GM19395 (cell line): ENCODE measurements around the gene KPNA5.
"Not testable (repeated sequence)": the region's sequence is repeated elsewhere in the genome, so short reads cannot be mapped to it uniquely, and the experiment has no call there.

Experiments
- ATAC-seq: cut with Tn5 transposase; IDR thresholded peaks from one replicate; pipeline ENCODE4 v1.9.1; 2021; ENCODE audit warnings: mild to moderate bottlenecking, moderate library complexity; ENCODE audit not compliant: unreplicated experiment

Gene KPNA5

DNA sequence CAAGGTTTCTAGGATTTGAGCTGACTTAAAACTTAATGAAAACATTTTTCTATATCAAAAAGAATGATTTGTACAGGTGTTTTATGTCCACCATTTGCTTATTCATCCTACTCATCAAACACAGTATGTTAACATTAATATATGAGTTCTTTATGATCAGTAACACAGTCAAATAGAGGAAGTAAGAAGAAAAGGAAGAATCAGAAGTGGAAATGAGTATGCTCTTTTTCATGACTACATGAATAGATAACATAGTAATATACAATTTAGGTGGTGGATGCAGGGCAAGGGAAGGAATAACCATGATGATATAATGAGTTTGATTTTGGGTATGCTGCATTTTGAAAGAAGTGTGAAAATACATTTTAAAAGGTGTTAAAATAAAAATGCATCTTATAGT is 16.5 kb downstream of the KPNA5 start:
- ATAC-seq: no peak

DNA sequence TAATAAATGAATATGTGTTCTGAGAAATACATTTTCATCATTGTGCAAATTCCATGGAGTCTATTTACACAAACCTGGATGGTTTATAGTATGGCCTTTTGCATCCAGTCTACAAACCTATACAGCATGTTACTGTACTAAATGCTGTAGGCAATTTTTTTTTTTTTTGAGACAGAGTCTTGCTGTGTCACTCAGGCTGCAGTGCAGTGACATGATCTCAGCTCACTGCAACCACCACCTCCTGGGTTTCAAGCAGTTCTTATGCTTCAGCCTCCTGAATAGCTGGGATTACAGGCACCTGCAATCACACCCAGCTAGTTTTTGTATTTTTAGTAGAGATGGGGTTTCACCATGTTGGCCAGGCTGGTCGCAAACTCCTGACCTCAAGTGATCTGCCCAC is 22.9 kb downstream of the KPNA5 start:
- not testable (repeated sequence) for ATAC-seq

DNA sequence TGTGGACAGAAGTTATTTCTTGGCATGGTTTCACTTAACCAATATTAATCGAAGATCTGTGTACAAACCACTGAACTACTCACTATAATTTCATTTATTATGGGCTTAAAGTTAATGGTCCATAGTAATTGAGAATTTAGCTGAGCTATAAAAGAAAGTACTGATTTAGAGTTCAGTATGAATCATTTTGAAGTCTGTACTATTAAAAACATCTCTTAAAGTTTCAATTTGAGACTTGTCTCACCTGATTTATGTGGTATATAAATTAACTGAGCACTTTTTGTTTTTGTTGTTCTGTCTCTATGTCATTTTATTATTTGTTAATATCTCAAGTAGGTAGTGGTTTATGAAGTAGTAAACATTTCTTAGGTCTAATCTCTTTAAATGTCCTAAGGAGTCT is 24.9 kb downstream of the KPNA5 start:
- no peak for ATAC-seq

DNA sequence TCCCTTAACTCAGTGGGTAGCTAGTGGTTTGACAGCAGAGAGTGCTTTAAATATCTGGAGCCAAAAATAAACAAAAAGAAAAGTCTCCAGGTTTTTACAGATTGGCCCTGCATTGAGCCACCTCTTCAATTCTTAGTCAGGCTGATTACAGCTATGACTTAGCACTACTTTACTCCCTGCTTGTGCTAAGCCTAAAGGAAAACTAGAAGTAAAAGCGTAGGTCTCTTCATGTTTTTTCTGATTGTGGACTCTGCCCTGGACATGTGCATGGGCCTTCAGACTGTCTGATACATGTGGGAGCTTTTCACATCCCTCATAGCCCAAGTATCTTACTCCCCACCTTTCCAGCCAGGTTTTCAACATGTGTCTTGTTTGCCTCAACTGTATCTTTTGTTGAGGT is 33.3 kb downstream of the KPNA5 start:
- no peak for ATAC-seq

DNA sequence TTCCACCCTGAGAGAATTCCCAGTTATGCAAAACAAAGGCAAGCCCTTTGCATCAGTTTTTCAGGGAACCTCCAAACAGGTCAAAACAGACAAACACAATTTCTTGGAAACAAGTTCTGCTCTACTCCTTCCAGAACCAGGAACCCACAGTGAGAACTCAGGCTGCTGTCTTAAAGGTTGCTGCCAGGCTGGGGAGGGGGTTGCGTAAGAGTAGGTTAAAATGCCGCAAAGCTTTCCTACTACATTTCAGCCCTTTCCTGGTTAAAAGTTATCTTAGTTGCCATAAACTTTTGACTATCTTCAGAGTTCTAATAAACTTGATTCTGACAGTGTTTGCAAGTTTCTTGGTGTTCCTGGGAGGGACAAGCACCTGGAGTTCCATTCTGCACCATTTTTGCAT is 33.8 kb downstream of the KPNA5 start:
- no peak for ATAC-seq

DNA sequence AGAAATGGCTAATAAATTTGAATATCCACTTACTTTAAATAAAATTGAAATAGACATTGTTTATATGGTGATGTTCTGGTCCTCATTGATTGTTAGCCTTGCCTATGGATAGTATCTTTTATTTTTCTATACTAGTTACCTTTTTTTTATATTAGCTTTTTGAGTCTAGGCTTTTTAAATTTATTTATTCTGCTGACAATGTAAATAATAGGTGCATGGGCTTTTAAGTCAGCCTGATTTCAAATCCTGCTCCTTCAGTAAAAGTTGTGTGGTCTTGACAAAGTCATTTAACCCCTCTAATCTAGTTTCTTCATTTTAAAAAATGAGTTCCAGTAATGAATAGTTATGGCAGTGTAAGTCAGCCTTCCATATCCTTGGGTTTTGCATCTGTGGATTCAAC is 45.9 kb downstream of the KPNA5 start:
- ATAC-seq: no peak

DNA sequence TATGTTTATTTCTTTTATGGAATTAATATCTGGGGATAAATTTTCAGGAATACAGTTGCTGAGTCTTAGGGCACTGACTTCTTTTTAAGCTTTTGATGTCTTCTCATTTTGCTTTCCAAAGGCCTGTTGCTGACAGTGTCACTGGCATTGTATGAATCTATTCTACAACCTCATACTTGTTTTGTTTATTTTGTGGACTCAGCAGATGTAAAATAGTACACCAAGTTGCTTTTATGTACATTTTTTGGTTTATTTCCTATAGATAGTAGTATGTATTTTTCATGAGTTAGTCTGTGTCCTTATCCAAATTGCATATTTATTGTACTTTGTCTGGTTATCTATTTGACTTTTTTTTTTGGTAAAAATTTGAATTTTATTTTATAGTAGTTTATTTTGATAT is 49.5 kb downstream of the KPNA5 start:
- no peak for ATAC-seq

DNA sequence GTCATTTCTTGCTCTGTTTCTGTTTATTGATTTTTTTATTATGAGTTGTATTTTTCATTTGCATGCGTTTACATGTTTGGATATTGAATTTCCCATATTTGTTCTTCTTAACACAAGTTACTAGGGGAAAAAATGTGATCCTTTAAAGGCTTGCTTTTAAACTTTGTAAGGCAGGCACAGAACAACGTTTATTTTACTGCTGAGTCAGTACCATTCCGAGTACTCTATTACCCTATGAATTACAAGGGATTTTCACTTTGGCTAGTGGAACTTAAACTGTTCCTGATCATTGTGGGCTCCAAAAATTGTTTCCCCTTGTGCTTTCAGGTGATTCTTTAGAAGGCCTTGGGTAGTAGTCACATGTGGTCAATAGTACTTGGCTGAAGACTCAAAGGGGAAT is 56.0 kb downstream of the KPNA5 start:
- no peak for ATAC-seq

DNA sequence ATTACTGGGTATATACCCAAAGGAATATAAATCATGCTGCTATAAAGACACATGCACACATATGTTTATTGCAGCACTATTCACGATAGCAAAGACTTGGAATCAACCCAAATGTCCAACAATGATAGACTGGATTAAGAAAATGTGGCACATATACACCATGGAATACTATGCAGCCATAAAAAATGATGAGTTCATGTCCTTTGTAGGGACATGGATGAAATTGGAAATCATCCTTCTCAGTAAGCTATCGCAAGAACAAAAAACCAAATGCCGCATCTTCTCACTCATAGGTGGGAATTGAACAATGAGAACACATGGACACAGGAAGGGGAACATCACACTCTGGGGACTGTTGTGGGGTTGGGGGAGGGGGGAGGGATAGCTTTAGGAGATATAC is 59.5 kb downstream of the KPNA5 start:
- ATAC-seq: not testable (repeated sequence)

DNA sequence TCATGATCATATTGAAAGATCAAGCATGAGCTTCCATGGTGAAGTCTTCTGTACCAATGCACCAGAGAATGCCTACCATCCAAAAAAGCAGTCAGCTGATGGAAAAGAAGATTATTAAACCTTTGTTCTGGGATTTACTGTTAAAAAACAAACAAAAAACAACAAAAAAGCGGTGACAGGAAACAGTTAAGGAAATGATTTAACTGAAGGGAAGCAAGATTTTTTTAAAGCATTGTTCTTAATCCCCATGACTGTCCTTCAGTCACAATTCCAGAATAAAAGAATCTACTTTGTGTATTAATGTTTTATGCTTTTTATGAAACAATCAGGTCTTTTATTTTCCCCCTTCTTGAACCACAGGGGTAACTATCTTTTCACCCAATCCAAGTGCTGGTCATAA is 60.6 kb downstream of the KPNA5 start:
- no peak for ATAC-seq

DNA sequence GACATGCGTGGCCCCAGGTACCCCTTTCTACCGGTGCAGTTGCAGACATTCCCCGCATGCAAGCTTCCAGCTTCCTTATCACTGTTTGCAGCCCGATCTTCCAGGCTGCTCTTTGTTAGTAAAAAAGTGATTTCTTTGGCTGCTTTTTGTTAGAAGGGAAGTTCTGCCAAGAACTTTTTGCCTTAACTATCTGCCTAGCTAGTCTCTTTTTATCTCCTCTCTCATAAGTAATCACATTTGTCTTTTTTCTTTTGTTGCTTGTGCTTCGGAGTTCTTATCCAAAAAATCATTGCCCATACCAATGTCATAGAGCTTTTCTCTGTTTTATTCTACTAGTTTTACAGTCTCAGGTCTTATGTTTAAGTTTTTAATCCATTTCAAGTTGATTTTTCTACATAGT is 64.2 kb downstream of the KPNA5 start:
- ATAC-seq: no peak

DNA sequence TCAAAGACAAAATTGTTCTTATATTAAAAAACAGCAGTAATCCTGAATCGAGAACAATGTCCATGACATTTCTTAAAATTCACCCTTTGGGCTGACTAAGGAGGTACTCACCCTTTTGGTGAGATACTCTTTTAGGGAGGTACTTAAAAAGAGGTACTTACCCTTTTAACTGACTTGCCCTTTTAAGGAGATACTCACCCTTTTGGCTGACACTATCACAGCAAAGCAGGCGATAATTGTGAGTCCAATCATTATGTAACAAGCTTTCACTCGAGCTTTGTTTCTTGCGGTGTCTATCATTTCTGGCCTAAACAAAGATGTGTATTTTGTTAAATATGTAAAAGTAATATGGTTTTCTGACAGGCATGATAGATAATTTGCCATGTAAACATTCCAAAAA is 80.8 kb downstream of the KPNA5 start:
- no peak for ATAC-seq

DNA sequence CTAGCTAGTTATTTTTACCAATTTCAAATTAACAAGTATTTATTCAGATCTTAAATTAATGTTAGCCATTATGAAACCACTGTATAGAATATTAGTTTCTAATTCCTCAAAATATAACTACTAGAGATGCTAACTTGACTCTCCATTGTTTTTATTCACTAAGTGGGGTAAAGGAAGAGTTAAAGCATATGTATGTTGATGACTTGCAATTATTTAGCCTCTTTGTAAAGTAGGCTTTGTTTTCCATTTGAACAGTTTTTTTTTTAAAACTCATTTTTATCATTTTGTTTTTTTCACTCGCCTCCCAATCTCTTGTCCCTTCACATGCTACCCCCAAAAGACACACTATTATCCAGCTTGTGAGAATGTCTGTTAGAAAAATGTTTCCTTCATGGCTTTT is 81.2 kb downstream of the KPNA5 start:
- no peak for ATAC-seq

DNA sequence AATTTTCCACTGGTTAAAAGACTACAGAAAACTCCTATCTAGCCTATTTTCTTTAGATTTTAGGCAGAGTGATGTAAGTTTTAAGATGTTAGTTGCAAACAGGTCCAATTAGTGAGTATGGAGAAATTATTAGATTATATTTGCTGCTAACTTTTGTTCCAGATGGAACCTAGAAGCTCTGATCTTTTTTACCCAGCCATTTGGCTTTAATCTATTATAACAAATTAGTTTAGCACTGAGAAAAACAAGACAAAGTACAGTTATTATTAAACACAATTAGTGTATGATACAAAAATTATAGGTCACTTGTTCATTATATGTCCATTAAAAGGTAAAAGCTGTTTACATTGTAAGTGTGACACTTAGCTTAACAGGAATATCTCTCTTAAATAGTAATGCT is 82.0 kb downstream of the KPNA5 start:
- ATAC-seq: no peak

DNA sequence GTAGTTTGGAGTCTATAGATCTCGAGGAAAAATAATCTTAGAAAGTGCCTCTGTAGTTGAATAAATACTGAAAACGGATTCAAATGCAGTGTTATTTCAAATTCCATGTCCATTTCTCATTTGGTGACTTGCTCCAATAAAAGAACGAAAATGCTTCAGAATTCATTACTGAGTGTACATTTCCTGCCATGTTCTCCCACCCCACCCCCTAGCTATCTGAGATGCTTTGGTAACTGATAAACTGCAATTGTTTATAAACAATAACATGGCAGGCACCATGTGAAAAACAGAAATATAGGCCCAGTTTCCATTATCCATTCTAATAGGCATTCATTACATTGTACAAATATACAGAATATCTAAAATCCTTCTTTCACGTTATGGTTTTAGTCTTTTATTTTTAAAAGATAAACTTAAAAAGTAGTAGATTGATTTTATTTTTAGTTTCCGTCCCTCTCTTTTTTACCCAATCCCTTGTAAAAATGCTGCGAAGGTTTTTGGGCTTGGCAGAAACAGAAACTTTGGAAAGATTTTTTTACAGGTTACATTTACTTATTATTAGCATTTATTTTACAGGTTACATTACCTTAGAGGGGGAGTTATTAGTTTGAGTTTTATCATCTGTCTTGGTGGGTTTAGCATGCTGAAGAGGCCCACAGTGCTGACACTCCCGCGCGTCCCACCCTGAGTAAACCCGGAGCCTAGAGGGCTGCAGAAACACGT is 83.1 kb downstream of the KPNA5 start:
- no peak for ATAC-seq

DNA sequence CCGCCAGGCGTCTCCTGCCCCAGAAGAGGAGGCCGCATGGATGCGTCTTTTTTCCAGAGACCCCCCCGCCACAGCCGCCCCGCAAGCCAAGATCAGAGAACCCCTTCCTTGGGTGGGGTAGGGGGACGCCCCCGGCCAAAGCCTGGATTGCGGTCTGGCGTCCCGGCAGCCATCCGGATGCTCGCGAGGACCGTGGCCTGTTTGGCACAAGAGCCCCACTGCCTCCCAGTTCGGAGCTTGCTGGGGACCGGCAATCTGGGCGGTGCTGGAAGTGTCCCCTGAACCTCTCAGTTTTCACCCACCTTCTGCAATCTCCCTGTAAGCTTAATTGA is 83.6 kb downstream of the KPNA5 start:
- ATAC-seq: peak; percentile 6

DNA sequence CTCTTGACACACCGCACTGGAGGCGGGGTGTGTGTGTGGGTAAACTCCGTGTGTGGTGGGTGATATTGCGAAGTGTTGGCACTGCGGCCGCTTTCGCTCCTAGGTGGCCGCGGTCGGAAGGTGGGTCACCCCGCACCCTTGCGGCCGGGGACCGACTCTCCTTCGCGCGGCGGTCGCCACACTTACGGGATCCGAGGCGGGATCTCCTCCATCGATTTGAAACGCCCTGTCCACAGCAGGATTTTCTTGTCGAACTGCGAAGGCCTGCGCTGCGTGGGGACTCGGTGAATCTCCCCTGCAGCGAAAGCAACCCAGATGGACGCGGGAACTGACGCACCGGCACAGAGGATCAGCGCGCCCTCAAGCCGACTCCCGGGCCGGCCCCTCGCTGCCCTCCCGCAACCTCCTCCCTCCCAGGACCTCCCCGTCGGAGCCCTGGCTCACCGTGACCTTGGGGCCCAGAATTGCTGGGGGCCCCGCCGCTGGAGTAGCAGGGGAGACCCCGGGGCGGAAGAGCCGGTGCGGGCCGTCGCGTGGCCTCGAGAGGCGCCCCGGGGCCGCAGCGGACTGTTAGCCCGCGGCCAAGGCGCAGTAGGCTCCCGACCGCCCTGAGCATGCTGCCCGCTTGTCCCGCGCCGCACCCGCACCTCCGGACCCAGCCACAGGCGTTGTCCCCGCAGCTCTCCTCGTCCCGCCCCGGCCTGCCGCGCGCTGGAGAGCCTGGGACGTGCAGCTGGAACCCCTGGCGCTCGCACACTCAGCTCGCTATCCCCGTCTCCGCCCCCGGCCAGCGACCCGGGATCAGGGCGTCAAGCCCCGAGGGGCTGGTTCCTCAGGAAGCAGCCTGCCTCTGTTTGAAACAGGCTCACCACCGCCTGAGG is 84.2 kb downstream of the KPNA5 start, which contains the start of gene FAM162B:
FAM162B (minus strand) TSS at position 759 of the 881 bp plus-strand sequence; CDS start at position 616, 143 bp downstream.
- peak; percentile 46 for ATAC-seq

DNA sequence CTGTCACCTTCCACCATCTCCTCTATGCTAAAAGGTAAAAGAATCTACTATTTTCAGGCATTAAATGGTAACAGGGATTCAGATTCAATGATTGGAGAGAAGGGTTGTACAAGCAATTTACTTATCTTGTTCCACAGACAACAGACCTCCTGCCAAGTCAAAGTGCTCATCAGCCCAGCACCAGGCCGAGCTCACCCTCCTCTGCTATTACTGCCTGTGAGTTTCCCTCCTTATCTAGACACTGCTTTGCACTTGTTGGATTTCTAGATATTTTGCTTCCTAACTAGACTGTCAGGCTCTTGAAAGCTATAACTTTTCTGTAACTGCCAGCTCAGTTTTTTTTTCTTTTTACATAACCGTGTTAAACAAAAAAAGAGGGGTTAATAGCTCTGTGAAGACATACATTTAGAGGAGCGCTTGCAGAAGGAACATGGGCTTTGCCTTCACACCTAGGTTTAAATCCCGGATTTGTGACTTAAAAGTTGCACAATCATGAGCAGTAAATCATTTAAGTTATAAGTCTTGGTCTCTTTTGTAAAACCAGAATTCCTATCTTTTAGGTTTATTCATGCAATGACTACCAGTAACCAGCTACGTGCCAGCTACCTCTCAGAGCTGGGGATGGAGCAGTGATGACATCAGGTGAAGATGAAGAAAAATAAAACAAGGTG is 85.6 kb downstream of the KPNA5 start:
- no peak for ATAC-seq

DNA sequence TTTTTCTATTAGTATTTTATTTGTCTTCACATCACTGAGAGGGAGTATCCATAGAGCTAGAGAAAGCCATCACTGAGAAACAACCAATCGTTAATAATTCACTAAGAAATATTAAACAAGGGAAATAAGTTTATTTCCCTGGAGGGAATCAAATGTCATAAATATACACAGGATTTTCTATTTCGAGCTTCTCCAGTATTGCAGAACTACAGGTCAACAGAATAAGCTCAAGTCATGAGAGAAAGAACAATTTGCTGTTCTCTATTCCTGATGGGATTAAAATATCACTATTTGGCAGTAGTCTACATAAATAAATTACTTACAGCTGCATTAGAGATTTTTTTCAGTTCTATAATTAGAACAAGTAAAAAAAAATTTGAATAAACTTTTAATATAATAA is 86.7 kb downstream of the KPNA5 start:
- no peak for ATAC-seq

DNA sequence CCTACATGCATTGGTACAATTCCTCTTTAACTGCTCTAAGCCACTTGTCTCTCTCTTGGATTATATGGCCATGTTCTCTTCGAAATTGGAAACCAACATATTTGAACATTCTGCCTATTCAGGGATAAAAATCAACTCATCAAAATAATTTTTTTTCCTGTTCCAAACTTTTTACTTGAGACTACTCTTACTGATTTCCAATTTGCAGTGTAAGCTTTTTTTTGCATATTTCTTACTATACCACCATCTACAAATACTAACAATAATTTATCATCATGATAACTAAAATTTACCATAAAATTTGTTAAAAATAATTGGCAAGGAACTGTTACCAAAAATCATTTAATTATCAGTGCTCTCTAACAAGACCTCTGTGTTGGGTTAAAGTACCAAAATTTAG is 91.4 kb downstream of the KPNA5 start:
- ATAC-seq: no peak

DNA sequence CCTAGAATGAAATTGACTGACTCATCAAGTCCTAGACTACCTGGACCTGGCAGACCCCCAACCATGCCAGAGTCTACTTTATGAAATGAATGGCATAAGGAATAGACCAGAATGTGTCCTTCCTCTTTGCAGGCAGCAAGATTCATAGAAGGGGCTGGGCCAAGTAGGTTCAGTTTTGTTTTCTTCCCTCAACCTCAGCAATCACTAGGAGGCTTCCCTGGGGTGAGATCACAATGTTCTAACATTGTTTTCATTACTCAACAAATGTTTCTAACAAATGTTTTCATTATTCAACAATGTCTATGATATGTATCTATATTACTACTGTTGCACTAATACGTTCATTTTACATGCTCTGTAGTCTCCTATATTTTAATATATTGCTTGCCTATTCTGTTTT is 92.9 kb downstream of the KPNA5 start:
- no peak for ATAC-seq
